Smooth muscle cell (in vitro differentiated cells): ENCODE measurements around the gene GATAD2A. TPM values are rescaled to one million over a fixed set of nuclear protein-coding genes. Genes with fewer than 3 reads are reported as not detected.

Experiments
- DNase-seq: peaks from one replicate; lab custom pipeline; 2025; ENCODE audit not compliant: unreplicated experiment; lab: John Stamatoyannopoulos, UW
- H2AFZ ChIP-seq: fragments of 200-600 bp; sonication (generic); 2 replicates; pipeline ENCODE4 v1.6.0; 2016; ENCODE audit warnings: antibody characterized with exemption, low read depth, mild to moderate bottlenecking
- H3F3A ChIP-seq: fragments of 200-600 bp; sonication (generic); 2 replicates; pipeline ENCODE4 v1.6.0; 2017; ENCODE audit warnings: antibody characterized with exemption, low read depth
- H3K27ac ChIP-seq: fragments of 200-600 bp; sonication (generic); 2 replicates; pipeline ENCODE4 v1.5.1; 2016; ENCODE audit warnings: low read depth, mild to moderate bottlenecking
- H3K27me3 ChIP-seq: fragments of 200-600 bp; sonication (generic); 2 replicates; pipeline ENCODE4 v1.6.1; 2016; ENCODE audit warnings: low read depth, mild to moderate bottlenecking
- H3K36me3 ChIP-seq: fragments of 200-600 bp; sonication (generic); 2 replicates; pipeline ENCODE4 v1.5.1; 2016; ENCODE audit warnings: low read depth
- H3K4me1 ChIP-seq: fragments of 200-600 bp; sonication (generic); 2 replicates; pipeline ENCODE4 v1.5.1; 2016; ENCODE audit warnings: low read depth
- H3K4me2 ChIP-seq: fragments of 200-600 bp; sonication (generic); 2 replicates; pipeline ENCODE4 v1.6.0; 2016; ENCODE audit warnings: mild to moderate bottlenecking
- H3K4me3 ChIP-seq: fragments of 200-600 bp; sonication (generic); 2 replicates; pipeline ENCODE4 v1.5.1; 2016; ENCODE audit warnings: mild to moderate bottlenecking
- H3K79me2 ChIP-seq: fragments of 200-600 bp; sonication (generic); 2 replicates; pipeline ENCODE4 v1.6.0; 2016; ENCODE audit warnings: low read depth, mild to moderate bottlenecking
- H3K9ac ChIP-seq: fragments of 200-600 bp; sonication (generic); 2 replicates; pipeline ENCODE4 v1.6.0; 2016; ENCODE audit warnings: low read depth
- H3K9me3 ChIP-seq: fragments of 200-600 bp; sonication (generic); replicated peaks from 2 replicates; pipeline ENCODE4 v1.5.1; 2016; ENCODE audit warnings: low read depth
- H4K20me1 ChIP-seq: fragments of 200-600 bp; sonication (generic); 2 replicates; pipeline ENCODE4 v1.6.0; 2016; ENCODE audit warnings: low read depth
- CTCF ChIP-seq: fragments of 200-600 bp; sonication (generic); IDR thresholded peaks from 2 replicates; pipeline ENCODE4 v1.5.1; 2017; ENCODE audit warnings: borderline replicate concordance, mild to moderate bottlenecking, antibody characterized with exemption; ENCODE audit not compliant: insufficient read depth, poor library complexity, severe bottlenecking
- WGBS: methylation state at CpG from one replicate; pipeline ENCODE4 v1.1.7; 2016; ENCODE audit warnings: low lambda C conversion rate; 5-methylcytosine and 5-hydroxymethylcytosine counted together
- polyA plus RNA-seq: library from polyadenylated mRNA; unstranded; fragments of >200 nt; fragmentation: Nextera tagmentation; extraction: Ambion mirVana; gene quantifications from 2 replicates; pipeline ENCODE4 v1.2.1, GENCODE V29; 2016
- total RNA-seq: library from RNA; depleted of rRNA; stranded (reverse); fragments of >200 nt; gene quantifications from 2 replicates; pipeline ENCODE4 v1.2.3, GENCODE V29; 2014

GATAD2A gene
- total and polyA plus RNA-seq, 2 experiments from 2014 or later = 26.8 to 27.0 TPM

GRCh38 chr19:19447536-19448237 lies 42.2 kb downstream of the GATAD2A start:
- Histone ChIP-seq H3K9ac (no peak overlapping the region), H4K20me1 (peaks cover 100% of the 10 kb centered on the region), H3K36me3 (no peaks in the 10 kb centered on the region), H3K27ac (no peak overlapping the region), H3F3A (peaks cover 16% of the 10 kb centered on the region), H3K4me1 (peaks cover 4% of the 10 kb centered on the region), H3K4me3 (no peak overlapping the region), H3K9me3 (no peaks in the 10 kb centered on the region), H2AFZ (no peak overlapping the region), H3K4me2 (no peak overlapping the region), H3K79me2 (peaks cover 98% of the 10 kb centered on the region), H3K27me3 (no peaks in the 10 kb centered on the region)
- no peak for DNase-seq
- WGBS = 84% methylated on average over 15 of the region's 15 CpGs
- TF ChIP-seq CTCF = no peak

GRCh38 chr19:19448238-19448544 lies 42.7 kb downstream of the GATAD2A start:
- peaks cover 16% of the 10 kb centered on the region for H3F3A ChIP-seq
- no peaks in the 10 kb centered on the region for H3K27me3 ChIP-seq
- H3K27ac ChIP-seq = no peak overlapping the region
- H3K4me1 ChIP-seq = peaks cover 4% of the 10 kb centered on the region
- no peaks in the 10 kb centered on the region for H3K9me3 ChIP-seq
- no peak overlapping the region for H3K4me3 ChIP-seq
- no peak overlapping the region for H3K9ac ChIP-seq
- no peak overlapping the region for H2AFZ ChIP-seq
- H3K79me2 ChIP-seq = peaks cover 98% of the 10 kb centered on the region
- TF ChIP-seq CTCF = no peak
- no peak for DNase-seq
- H3K4me2 ChIP-seq = no peak overlapping the region
- 94% methylated on average over 8 of the region's 8 CpGs for WGBS
- H3K36me3 ChIP-seq = no peaks in the 10 kb centered on the region
- H4K20me1 ChIP-seq = peaks cover 100% of the 10 kb centered on the region

- Histone ChIP-seq H3K9ac (peak overlapping the region; percentile 19), H2AFZ (no peak overlapping the region), H3K27me3 (no peaks in the 10 kb centered on the region), H3K4me1 (no peaks in the 10 kb centered on the region), H3K9me3 (no peaks in the 10 kb centered on the region), H3K27ac (peak overlapping the region; percentile 85), H3K79me2 (peaks cover 100% of the 10 kb centered on the region), H3K4me3 (no peak overlapping the region), H4K20me1 (peaks cover 98% of the 10 kb centered on the region), H3F3A (peaks cover 4% of the 10 kb centered on the region), H3K36me3 (no peaks in the 10 kb centered on the region), H3K4me2 (peak overlapping the region; percentile 57)
- no peak for DNase-seq
- 58% methylated on average over 13 of the region's 13 CpGs for WGBS
- TF ChIP-seq CTCF = no peak
Observed at GRCh38 chr19:19451429-19452242, 46.2 kb downstream of the GATAD2A start.
